ENCODE results near the gene TMEM272.

- TF ChIP-seq CTCF (IDR thresholded peaks at IDR 0.05; ENCODE audit: low read depth, low read length) (no peak), POLR2A (IDR thresholded peaks at IDR 0.05; ENCODE audit: extremely low read depth, insufficient read length) (no peak), MYC (IDR thresholded peaks at IDR 0.05; ENCODE audit: low read depth, low read length) (no peak)
- TF ChIP-seq, protein P1, sequence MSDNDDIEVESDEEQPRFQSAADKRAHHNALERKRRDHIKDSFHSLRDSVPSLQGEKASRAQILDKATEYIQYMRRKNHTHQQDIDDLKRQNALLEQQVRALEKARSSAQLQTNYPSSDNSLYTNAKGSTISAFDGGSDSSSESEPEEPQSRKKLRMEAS (IDR thresholded peaks at IDR 0.05; ENCODE audit: low read depth, low read length), result no peak
Measured at GRCh38 chr13:51818276-51818675, 26.7 kb downstream of the TMEM272 start.

All from NB4 (cell line).